SU-DHL-6 (cell line): ENCODE measurements around the gene TM2D3.

ENCODE experiments used
- EZH2phosphoT487 ChIP-seq: fragments of 200-600 bp; sonication (generic), shearing (Covaris generic); conservative IDR thresholded peaks from 2 replicates; pipeline ENCODE4 v1.6.1; 2018; ENCODE audit warnings: mild to moderate bottlenecking, antibody characterized with exemption, low read length, moderate library complexity, mixed read lengths
- TF ChIP-seq, protein P1 (sequence below): fragments of 200-600 bp; sonication (generic); IDR thresholded peaks from one replicate; pipeline ENCODE4 v1.5.1; 2017; ENCODE audit warnings: antibody characterized with exemption, mild to moderate bottlenecking, low read length, moderate library complexity; ENCODE audit not compliant: insufficient read depth, poor library complexity, severe bottlenecking

GRCh38 chr15:101652786-101653430 lies 727 bp upstream of the TM2D3 start:
- TF ChIP-seq, protein P1, sequence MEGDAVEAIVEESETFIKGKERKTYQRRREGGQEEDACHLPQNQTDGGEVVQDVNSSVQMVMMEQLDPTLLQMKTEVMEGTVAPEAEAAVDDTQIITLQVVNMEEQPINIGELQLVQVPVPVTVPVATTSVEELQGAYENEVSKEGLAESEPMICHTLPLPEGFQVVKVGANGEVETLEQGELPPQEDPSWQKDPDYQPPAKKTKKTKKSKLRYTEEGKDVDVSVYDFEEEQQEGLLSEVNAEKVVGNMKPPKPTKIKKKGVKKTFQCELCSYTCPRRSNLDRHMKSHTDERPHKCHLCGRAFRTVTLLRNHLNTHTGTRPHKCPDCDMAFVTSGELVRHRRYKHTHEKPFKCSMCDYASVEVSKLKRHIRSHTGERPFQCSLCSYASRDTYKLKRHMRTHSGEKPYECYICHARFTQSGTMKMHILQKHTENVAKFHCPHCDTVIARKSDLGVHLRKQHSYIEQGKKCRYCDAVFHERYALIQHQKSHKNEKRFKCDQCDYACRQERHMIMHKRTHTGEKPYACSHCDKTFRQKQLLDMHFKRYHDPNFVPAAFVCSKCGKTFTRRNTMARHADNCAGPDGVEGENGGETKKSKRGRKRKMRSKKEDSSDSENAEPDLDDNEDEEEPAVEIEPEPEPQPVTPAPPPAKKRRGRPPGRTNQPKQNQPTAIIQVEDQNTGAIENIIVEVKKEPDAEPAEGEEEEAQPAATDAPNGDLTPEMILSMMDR: no peak
- TF ChIP-seq EZH2phosphoT487: no peak
